Endothelial cell of umbilical vein (primary cell): ENCODE measurements around the gene LIMD2. TPM values are rescaled to one million over a fixed set of nuclear protein-coding genes. Genes with fewer than 3 reads are reported as not detected.

ENCODE experiments used
- BruUV-seq: library from RNA; stranded (reverse); fragments of 400-500 nt; replicated peaks from 2 replicates; lab custom pipeline; 2021; lab: Mats Ljungman, UMichigan
- CTCF ChIA-PET: fragments of 300-600, 350-600 bp; sonication (Branson Sonifier 250); formaldehyde crosslinking; loops from one replicate; lab custom pipeline; 2021; ENCODE audit warnings: antibody characterized with exemption, inconsistent platforms; lab: Charles Lee
- POLR2A ChIA-PET: fragments of 300-600, 350-600 bp; sonication (Branson Sonifier 250); formaldehyde crosslinking; loops from one replicate; lab custom pipeline; 2021; ENCODE audit warnings: antibody characterized with exemption, inconsistent platforms; lab: Charles Lee
- DNase-seq: peaks from one replicate; pipeline ENCODE4 v3.0.0-alpha.2; 2011; ENCODE audit warnings: low read depth, low spot score
- FAIRE-seq: peaks from 2 replicates; lab custom pipeline; 2011; peaks lifted over from hg19 to GRCh38; lab: Jason Lieb, UNC
- H2AFZ ChIP-seq: 2 replicates; pipeline ENCODE4 v1.6.0; 2012; ENCODE audit warnings: low read depth, low read length, control low read depth, inconsistent platforms
- H3K27ac ChIP-seq: 2 replicates; pipeline ENCODE4 v1.5.1; 2011; ENCODE audit warnings: low read depth, mild to moderate bottlenecking, control low read depth, low read length, moderate library complexity; ENCODE audit not compliant: insufficient read depth
- H3K27me3 ChIP-seq, 2 experiments: 2 replicates each; pipeline versions ENCODE4 v1.6.0 to v1.6.1; 2011; ENCODE audit warnings: low read length in 2 of 2, mixed read lengths in 1 of 2; ENCODE audit not compliant: control insufficient read depth in 2 of 2, insufficient read depth in 2 of 2
- H3K36me3 ChIP-seq, 2 experiments: 2 replicates in 1 of 2; 3 replicates in 1 of 2; pipeline ENCODE4 v1.5.1; 2011; ENCODE audit warnings: low read length in 2 of 2, mild to moderate bottlenecking in 1 of 2, moderate library complexity in 1 of 2; ENCODE audit not compliant: control insufficient read depth in 2 of 2, insufficient read depth in 2 of 2; ENCODE audit errors: extremely low read depth in 1 of 2
- H3K4me1 ChIP-seq: 3 replicates; pipeline ENCODE4 v1.5.1; 2011; ENCODE audit warnings: mild to moderate bottlenecking, low read length; ENCODE audit not compliant: control insufficient read depth, insufficient read depth; ENCODE audit errors: extremely low read depth
- H3K4me2 ChIP-seq: 2 replicates; pipeline ENCODE4 v1.6.1; 2011; ENCODE audit warnings: low read length, control low read depth, mixed read lengths; ENCODE audit not compliant: insufficient read depth
- H3K4me3 ChIP-seq, 3 experiments: fragments of 200-600 bp in 1 of 3; sonication (generic), shearing (Covaris generic) in 1 of 3; replicated peaks in 1 of 3; 2 replicates each; pipeline ENCODE4 v1.5.1; 2011 to 2016; ENCODE audit warnings: control low read depth in 3 of 3, low read length in 3 of 3, mild to moderate bottlenecking in 2 of 3, inconsistent platforms in 1 of 3, low read depth in 1 of 3, moderate library complexity in 1 of 3; ENCODE audit not compliant: insufficient read depth in 1 of 3
- H3K79me2 ChIP-seq: 2 replicates; pipeline ENCODE4 v1.6.0; 2012; ENCODE audit warnings: low read length, inconsistent platforms; ENCODE audit not compliant: control insufficient read depth, insufficient read depth
- H3K9ac ChIP-seq: replicated peaks from 2 replicates; pipeline ENCODE3; 2011; ENCODE audit warnings: low read length, control low read depth; ENCODE audit not compliant: insufficient read depth; ENCODE audit errors: extremely low read depth
- H3K9me1 ChIP-seq: replicated peaks from 3 replicates; pipeline ENCODE4 v1.6.0; 2011; ENCODE audit warnings: mild to moderate bottlenecking, low read length; ENCODE audit not compliant: control insufficient read depth, insufficient read depth; ENCODE audit errors: extremely low read depth
- H3K9me3 ChIP-seq: replicated peaks from 2 replicates; pipeline ENCODE4 v1.5.1; 2012; ENCODE audit warnings: low read length, inconsistent platforms; ENCODE audit not compliant: control insufficient read depth, insufficient read depth
- H4K20me1 ChIP-seq: replicated peaks from 2 replicates; pipeline ENCODE3; 2011; ENCODE audit warnings: mild to moderate bottlenecking, low read length; ENCODE audit not compliant: control insufficient read depth, insufficient read depth; ENCODE audit errors: extremely low read depth
- CTCF ChIP-seq, 2 donors: IDR thresholded peaks; 1 replicate in 1 of 2; 2 replicates in 1 of 2; pipeline ENCODE4 v1.5.1; 2011; ENCODE audit warnings: low read length in 2 of 2, mild to moderate bottlenecking in 2 of 2, moderate library complexity in 2 of 2, control low read depth in 1 of 2, inconsistent platforms in 1 of 2, low read depth in 1 of 2; ENCODE audit not compliant: insufficient read depth in 1 of 2; ENCODE audit errors: extremely low read depth in 1 of 2
- EZH2 ChIP-seq: IDR thresholded peaks from 2 replicates; pipeline ENCODE4 v1.6.1; 2012; ENCODE audit warnings: borderline replicate concordance, low read depth, mild to moderate bottlenecking, moderate library complexity, low read length, inconsistent platforms; ENCODE audit not compliant: severe bottlenecking
- FOS ChIP-seq: IDR thresholded peaks from 2 replicates; pipeline ENCODE4 v1.6.1; 2011; ENCODE audit warnings: mild to moderate bottlenecking, low read length, moderate library complexity, borderline replicate concordance; ENCODE audit not compliant: insufficient read depth
- GATA2 ChIP-seq: IDR thresholded peaks from 2 replicates; pipeline ENCODE4 v1.7.0; 2011; ENCODE audit warnings: low read depth, mild to moderate bottlenecking, moderate library complexity, mixed read lengths, low read length; ENCODE audit not compliant: insufficient read length, insufficient read depth
- JUN ChIP-seq: IDR thresholded peaks from 2 replicates; pipeline ENCODE4 v1.6.1; 2011; ENCODE audit warnings: borderline replicate concordance, low read depth; ENCODE audit not compliant: insufficient read length, insufficient read depth
- MYC ChIP-seq: IDR thresholded peaks from one replicate; pipeline ENCODE4 v1.6.1; 2011; ENCODE audit warnings: mild to moderate bottlenecking, low read depth, low read length
- POLR2A ChIP-seq: IDR thresholded peaks from 2 replicates; pipeline ENCODE4 v1.6.1; 2012; ENCODE audit warnings: low read depth, mild to moderate bottlenecking, control low read depth, low read length
- POLR2AphosphoS5 ChIP-seq: IDR thresholded peaks from 2 replicates; pipeline ENCODE4 v1.6.1; 2012; ENCODE audit warnings: low read depth, mild to moderate bottlenecking, control low read depth, low read length, moderate library complexity; ENCODE audit not compliant: insufficient read depth
- dilution Hi-C: fragments of 300-500 bp; cut with MboI; formaldehyde crosslinking; loops from one replicate; pipeline ENCODE4 v1.15.0; 2019; ENCODE audit warnings: low sequenced_read_pairs; ENCODE audit not compliant: extremely low pct_ligation_motif_present
- intact Hi-C: fragments of 100-400 bp; cut with micrococcal nuclease; formaldehyde crosslinking; loops from one replicate; pipeline ENCODE4 v1.10.0; 2022
- polyA plus RNA-seq, 4 experiments: library from polyadenylated mRNA; depleted of rRNA in 3 of 4; stranded (reverse) in 3 of 4; unstranded in 1 of 4; fragments of >200 nt; gene quantifications; 2 replicates each; pipeline versions ENCODE4 v1.2.1 to v1.2.3, GENCODE V29; 2011 to 2012; ENCODE audit warnings: missing spikeins in 1 of 4
- total RNA-seq: library from RNA; stranded (reverse); gene quantifications from 2 replicates; pipeline ENCODE4 v1.2.3, GENCODE V29; 2021
- TF ChIP-seq, protein P1 (sequence below): IDR thresholded peaks from 2 replicates; pipeline ENCODE4 v1.6.1; 2011; ENCODE audit not compliant: insufficient read depth, insufficient read length

LIMD2 gene
- total and polyA plus RNA-seq, 2 donors (not counting 3 experiments of a cell fraction or from before 2014, with no cell fraction given) = 69.0 to 83.9 TPM

GRCh38 chr17:63689479-63689878 is 10.4 kb downstream of the LIMD2 start:
- Histone ChIP-seq H3K4me3 (no peak overlapping the region), H2AFZ (no peak overlapping the region), H3K79me2 (no peaks in the 10 kb centered on the region), H3K27ac (no peak overlapping the region), H3K9ac (no peak overlapping the region), H3K4me1 (no peaks in the 10 kb centered on the region), H3K4me2 (no peak overlapping the region), H3K36me3 (peaks cover 9 to 64% of the 10 kb centered on the region in 2 experiments), H3K9me1 (no peaks in the 10 kb centered on the region), H3K9me3 (no peaks in the 10 kb centered on the region), H4K20me1 (no peaks in the 10 kb centered on the region), H3K27me3 (no peaks in the 10 kb centered on the region)
- FAIRE-seq (no peak), DNase-seq (no peak)
- TF ChIP-seq POLR2AphosphoS5 (no peak), MYC (no peak), POLR2A (no peak), JUN (no peak), FOS (no peak), GATA2 (no peak), EZH2 (no peak), CTCF (IDR thresholded peaks at IDR 0.05; ENCODE audit: extremely low read depth in 1 of 2, insufficient read depth in 1 of 2, low read depth in 1 of 2, low read length in 2 of 2) (no peak)
- TF ChIP-seq, protein P1, sequence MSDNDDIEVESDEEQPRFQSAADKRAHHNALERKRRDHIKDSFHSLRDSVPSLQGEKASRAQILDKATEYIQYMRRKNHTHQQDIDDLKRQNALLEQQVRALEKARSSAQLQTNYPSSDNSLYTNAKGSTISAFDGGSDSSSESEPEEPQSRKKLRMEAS = no peak
- no TSS peak for BruUV-seq
- dilution Hi-C loops = no loop called here
- ChIA-PET CTCF (interaction anchor here (1.2 to 1.5 kb wide), 2 partner anchors 8 to 12 kb away, joined by 3 to 4 read pairs; no protein-coding TSS in a partner anchor), POLR2A (no interaction called here)
- intact Hi-C loops = no loop called here
